D721Med (cell line): ENCODE data around the gene NTS.

Source experiments
- DNase-seq: peaks from one replicate; pipeline ENCODE4 v3.0.0; 2011; ENCODE audit warnings: low spot score; ENCODE audit not compliant: insufficient read length
- FAIRE-seq: peaks from 2 replicates; lab custom pipeline; 2011; peaks lifted over from hg19 to GRCh38; lab: Jason Lieb, UNC
- TF ChIP-seq, protein P1 (sequence below): IDR thresholded peaks from 2 replicates; pipeline ENCODE4 v1.5.1; 2012; ENCODE audit warnings: mild to moderate bottlenecking, control low read depth; ENCODE audit not compliant: insufficient read depth; ENCODE audit errors: missing control alignments

NTS gene, protein sequence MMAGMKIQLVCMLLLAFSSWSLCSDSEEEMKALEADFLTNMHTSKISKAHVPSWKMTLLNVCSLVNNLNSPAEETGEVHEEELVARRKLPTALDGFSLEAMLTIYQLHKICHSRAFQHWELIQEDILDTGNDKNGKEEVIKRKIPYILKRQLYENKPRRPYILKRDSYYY

DNA sequence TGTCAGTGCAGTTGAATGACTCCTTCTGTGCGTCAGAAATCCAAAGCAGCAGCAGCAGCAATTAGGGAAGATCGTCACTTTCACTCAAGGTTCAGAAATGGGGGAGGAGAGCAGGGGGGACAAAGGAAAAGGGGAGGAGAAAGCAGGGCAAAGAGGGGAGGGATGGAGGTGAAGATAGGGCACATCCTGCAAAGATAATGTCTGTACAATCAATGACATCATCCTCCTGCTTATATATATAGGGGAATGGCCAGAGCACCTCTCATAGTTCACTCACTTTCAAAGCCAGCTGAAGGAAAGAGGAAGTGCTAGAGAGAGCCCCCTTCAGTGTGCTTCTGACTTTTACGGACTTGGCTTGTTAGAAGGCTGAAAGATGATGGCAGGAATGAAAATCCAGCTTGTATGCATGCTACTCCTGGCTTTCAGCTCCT is at the start of gene NTS:
Gene NTS (plus strand): TSS at position 265 of the 431 bp plus-strand sequence. CDS start 109 bp downstream, at position 374.
- DNase-seq, result no peak
- FAIRE-seq, result no peak
- TF ChIP-seq, protein P1, sequence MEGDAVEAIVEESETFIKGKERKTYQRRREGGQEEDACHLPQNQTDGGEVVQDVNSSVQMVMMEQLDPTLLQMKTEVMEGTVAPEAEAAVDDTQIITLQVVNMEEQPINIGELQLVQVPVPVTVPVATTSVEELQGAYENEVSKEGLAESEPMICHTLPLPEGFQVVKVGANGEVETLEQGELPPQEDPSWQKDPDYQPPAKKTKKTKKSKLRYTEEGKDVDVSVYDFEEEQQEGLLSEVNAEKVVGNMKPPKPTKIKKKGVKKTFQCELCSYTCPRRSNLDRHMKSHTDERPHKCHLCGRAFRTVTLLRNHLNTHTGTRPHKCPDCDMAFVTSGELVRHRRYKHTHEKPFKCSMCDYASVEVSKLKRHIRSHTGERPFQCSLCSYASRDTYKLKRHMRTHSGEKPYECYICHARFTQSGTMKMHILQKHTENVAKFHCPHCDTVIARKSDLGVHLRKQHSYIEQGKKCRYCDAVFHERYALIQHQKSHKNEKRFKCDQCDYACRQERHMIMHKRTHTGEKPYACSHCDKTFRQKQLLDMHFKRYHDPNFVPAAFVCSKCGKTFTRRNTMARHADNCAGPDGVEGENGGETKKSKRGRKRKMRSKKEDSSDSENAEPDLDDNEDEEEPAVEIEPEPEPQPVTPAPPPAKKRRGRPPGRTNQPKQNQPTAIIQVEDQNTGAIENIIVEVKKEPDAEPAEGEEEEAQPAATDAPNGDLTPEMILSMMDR, result no peak

DNA sequence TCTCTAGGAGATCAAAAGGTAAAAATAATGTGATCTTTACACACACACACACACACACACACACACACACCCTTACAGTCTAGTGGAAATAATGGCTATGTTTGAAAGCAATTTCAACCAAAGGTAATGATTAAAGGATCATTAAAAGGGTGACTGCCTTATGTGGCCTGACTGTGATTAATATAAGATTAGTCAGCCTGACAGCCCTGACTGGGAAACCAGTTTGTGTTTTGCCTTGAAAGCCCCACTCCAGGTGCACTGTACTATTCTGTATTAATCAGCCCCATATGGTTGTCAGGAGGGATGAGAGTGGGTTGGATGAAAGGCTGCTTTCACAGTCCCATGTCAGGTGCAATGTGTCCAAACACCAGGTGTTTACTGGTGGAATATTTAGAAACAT is 48.3 kb upstream of the NTS start:
- DNase-seq (no peak), FAIRE-seq (no peak)
- TF ChIP-seq, protein P1, result no peak

DNA sequence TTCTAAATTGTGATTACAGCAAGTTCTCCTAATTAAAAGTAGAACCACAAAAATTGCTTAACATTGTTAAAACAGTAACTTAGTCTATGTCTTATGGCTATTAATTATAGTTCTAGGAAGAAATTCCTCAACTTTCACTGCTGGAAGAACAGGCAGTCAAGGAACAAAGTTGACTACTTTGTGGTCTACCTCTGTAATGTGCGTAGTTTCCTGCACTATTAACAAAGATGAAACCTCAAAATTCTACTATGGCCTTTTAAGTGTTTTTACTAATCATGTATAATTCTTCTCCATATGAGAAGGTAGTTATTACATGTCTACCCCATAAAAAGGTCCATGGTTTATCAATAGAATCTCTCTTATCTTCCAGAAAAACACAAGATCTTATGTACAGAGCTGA is 45.5 kb upstream of the NTS start:
- TF ChIP-seq, protein P1, result no peak
- FAIRE-seq (no peak), DNase-seq (no peak)

DNA sequence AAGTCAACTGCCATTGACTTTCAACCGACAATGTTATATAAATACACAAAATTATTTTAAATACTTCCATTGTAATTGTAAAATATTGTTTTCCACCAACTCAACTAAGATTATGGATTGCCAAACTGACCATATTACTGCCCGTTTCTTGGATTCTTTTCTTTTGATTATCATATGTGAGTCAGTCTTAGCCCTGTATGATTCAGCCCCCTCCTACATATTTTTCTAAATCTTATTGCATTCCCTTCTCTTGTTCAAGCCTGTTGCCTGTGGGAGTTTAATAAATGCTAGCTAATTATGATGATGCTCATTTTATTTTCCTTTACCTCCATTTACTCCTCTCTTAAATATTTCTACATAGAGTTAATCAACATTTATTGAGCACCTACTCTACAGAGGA is 44.7 kb upstream of the NTS start:
- DNase-seq, result no peak
- FAIRE-seq, result no peak
- TF ChIP-seq, protein P1, result no peak

DNA sequence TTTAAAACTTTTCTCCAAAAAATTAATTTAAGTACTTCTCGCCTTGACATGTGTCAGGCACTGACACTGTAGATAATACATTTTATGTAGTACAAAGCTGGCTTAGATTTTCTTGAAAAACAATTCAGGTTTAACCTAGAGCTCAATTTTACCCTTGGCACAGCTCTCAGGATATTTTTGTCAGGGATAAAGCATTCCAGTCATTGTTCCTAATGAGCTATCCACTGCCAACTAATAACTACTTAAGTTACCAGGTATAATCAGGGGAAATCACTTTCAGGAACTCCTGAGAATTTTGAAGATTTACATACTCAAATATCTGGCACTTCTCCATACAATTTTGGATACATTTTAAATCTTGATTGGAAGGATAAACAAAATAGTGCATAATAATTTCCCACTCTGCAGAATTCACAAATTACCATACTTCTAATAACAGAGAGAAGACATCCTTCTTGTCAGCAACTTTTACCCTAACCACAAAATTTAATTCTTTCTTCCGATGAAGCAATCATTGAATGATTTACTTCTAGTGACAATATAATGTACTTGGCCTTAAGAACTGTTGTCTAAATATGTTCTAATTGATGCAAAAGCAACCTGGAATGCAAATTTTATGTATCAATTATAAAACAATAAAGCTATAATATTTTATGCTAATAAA is 42.6 kb upstream of the NTS start:
- FAIRE-seq, result no peak
- TF ChIP-seq, protein P1, result no peak
- DNase-seq, result no peak

DNA sequence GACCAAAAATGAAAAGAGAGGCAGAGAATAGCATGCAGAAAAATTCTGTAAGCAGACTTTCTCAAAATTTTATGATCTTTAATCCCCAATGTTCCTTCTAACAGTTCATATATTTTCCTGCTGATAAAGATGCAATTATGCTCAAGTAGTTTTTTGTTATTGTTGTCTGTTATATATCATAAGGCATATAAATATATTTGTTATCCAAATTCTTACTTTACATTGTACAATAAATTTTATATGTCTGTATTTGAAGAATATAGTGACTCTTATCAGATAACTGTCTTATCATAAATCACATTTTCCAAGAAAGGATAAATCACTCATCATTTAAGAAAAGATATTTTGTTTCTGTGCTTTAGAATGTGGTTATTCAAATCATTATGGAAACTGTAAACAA is 40.5 kb upstream of the NTS start:
- TF ChIP-seq, protein P1, result no peak
- no peak for FAIRE-seq
- DNase-seq, result no peak

DNA sequence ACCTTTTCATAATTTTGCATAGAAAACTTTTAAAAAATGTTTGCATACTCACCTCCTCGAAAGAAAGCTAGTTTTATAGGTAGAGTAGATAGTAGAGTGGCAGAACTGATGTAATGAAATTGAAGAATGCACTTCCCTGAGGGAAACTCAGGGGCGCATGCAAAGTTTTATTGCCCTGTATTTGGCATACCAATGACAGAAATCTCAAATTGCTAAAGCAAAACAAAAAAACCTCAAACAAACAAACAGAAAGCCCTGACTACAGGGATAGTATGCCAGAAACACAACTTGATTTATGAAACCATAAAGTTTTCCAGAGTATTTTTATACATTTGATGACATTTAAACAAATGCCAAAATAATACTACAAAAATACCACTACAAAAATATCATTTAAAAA is 39.7 kb upstream of the NTS start:
- FAIRE-seq, result no peak
- TF ChIP-seq, protein P1, result no peak
- no peak for DNase-seq
